Measurements from ENCODE around the gene VTI1A.

- TF ChIP-seq POLR2AphosphoS5 (IDR thresholded peaks at IDR 0.05; ENCODE audit: borderline replicate concordance, low read depth, low read length), result no peak
- no peak for TF ChIP-seq EZH2 (IDR thresholded peaks at IDR 0.05)
- TF ChIP-seq FOXP2 (optimal IDR thresholded peaks at IDR 0.05; ENCODE audit: control extremely low read depth, extremely low read length, insufficient read depth), result no peak
These were observed 212.1 kb downstream of the VTI1A start for GRCh38 chr10:112658900-112659638.

Data from SK-N-MC (cell line).